Natural killer cell (primary cell): ENCODE measurements around the gene RRBP1. TPM values are rescaled to one million over a fixed set of nuclear protein-coding genes. Genes with fewer than 3 reads are reported as not detected.

ENCODE experiments used
- ATAC-seq, 3 donors: fragments of 150-1000 bp in 2 of 3; fragments of 200-7000 bp in 1 of 3; cut with Tn5 transposase; 1 replicate in 1 of 3; 2 replicates in 2 of 3; pipeline ENCODE4 v1.10.0; 2021; ENCODE audit warnings: mild to moderate bottlenecking in 2 of 3, moderate library complexity in 2 of 3
- DNase-seq, 2 donors: peaks; one replicate each; pipeline versions ENCODE4 v3.0.0 to v3.0.0-alpha.2; 2013 to 2021; ENCODE audit warnings: mixed read lengths in 1 of 2
- H3K27ac ChIP-seq: one replicate; pipeline ENCODE4 v1.5.1; 2013; ENCODE audit warnings: mild to moderate bottlenecking, low read length
- H3K27me3 ChIP-seq: one replicate; pipeline ENCODE4 v1.6.1; 2013; ENCODE audit warnings: low read length; ENCODE audit not compliant: control insufficient read depth, insufficient read depth
- H3K36me3 ChIP-seq: one replicate; pipeline ENCODE4 v1.6.1; 2013; ENCODE audit warnings: low read length; ENCODE audit not compliant: control insufficient read depth, insufficient read depth
- H3K4me1 ChIP-seq: one replicate; pipeline ENCODE4 v1.6.1; 2013; ENCODE audit warnings: low read length; ENCODE audit not compliant: control insufficient read depth, insufficient read depth
- H3K4me3 ChIP-seq: one replicate; pipeline ENCODE4 v1.5.1; 2013; ENCODE audit warnings: low read length
- H3K9me3 ChIP-seq: one replicate; pipeline ENCODE4 v1.6.1; 2013; ENCODE audit warnings: low read length; ENCODE audit not compliant: control insufficient read depth, insufficient read depth
- H3K27ac Mint-ChIP-seq, 2 donors: one replicate each; pipeline ENCODE4 v1.8.0; 2022; ENCODE audit warnings: mild to moderate bottlenecking in 2 of 2, mixed read lengths in 2 of 2, moderate library complexity in 1 of 2
- H3K27me3 Mint-ChIP-seq, 2 donors: one replicate each; pipeline ENCODE4 v1.8.0; 2022; ENCODE audit warnings: low read depth in 2 of 2, mixed read lengths in 2 of 2
- H3K36me3 Mint-ChIP-seq: one replicate; pipeline ENCODE4 v1.8.0; 2022; ENCODE audit warnings: mixed read lengths
- H3K4me1 Mint-ChIP-seq, 2 donors: one replicate each; pipeline ENCODE4 v1.8.0; 2022; ENCODE audit warnings: mixed read lengths in 2 of 2
- H3K4me3 Mint-ChIP-seq: one replicate; pipeline ENCODE4 v1.8.0; 2022; ENCODE audit warnings: mild to moderate bottlenecking, moderate library complexity, mixed read lengths
- H3K9me3 Mint-ChIP-seq, 2 donors: one replicate each; pipeline ENCODE4 v1.8.0; 2022; ENCODE audit warnings: mixed read lengths in 2 of 2
- WGBS: methylation state at CpG from one replicate; pipeline ENCODE4 v1.1.7; 2013; ENCODE audit warnings: missing lambda C conversion rate; ENCODE audit not compliant: insufficient coverage; 5-methylcytosine and 5-hydroxymethylcytosine counted together
- intact Hi-C: fragments of 100-400 bp; cut with micrococcal nuclease; formaldehyde crosslinking; loops from one replicate; pipeline ENCODE4 v1.14.2; 2022
- total RNA-seq, 4 donors: library from RNA; stranded (reverse); fragments of 120-200 nt in 1 of 4; gene quantifications; one replicate each; pipeline versions ENCODE4 v1.2.3 to v1.2.4, GENCODE V29; 2013 to 2022
- TF ChIP-seq, protein P1 (sequence below): fragments of 200-600 bp; IDR thresholded peaks from one replicate; pipeline ENCODE4 v1.8.0; 2022; ENCODE audit warnings: antibody characterized with exemption

Gene RRBP1
- total RNA-seq, 3 donors from 2014 or later (not counting 1 experiment from before 2014, with no cell fraction given): 88.3 to 95.4 (median 90.1) TPM

DNA sequence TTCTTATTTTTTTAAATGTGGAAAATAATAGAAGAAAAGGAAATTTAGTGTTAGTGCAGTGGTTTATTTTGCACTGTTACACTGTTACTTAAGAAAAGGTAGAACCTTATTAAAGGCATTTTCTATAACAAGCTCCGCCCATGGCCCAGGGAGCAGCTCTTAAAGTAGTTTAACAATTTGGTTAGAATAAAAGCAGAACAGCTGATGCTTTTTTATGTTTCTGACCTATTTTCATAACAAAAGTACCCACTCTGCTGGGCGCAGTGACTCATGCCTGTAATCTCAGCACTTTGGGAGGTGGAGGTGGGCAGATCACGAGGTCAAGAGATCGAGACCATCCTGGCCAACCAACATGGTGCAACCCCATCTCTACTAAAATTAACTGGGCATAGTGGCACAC, 79.5 kb downstream of the RRBP1 start:
- intact Hi-C loops: no loop called here

DNA sequence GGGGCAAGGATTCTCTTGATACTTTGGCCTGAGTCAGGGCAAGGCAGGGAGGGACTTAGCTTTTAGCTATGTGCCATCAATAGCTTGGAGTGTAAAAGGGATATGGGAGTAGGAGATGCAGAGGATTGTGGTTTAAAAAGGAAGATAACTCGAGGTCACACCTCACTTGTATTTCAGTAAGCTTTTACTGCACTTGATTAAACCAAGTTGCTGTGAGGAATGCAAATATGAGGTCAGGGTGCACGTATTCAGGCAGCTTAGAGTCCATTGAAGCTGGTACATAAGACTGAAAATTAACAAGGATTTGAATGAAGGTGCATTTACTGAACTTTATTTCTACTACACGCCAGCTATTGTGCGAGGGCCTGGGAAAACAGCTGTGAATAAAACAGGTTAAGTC, 80.1 kb downstream of the RRBP1 start:
- H3K4me3 Mint-ChIP-seq: peak overlapping the region; percentile 47
- H3K4me1 Mint-ChIP-seq: peaks cover 16 to 31% of the 10 kb centered on the region in 2 donors
- no peak for ATAC-seq
- no peaks in the 10 kb centered on the region for H3K9me3 ChIP-seq
- H3K4me3 ChIP-seq: no peak overlapping the region
- no peaks in the 10 kb centered on the region for H3K4me1 ChIP-seq
- TF ChIP-seq, protein P1, sequence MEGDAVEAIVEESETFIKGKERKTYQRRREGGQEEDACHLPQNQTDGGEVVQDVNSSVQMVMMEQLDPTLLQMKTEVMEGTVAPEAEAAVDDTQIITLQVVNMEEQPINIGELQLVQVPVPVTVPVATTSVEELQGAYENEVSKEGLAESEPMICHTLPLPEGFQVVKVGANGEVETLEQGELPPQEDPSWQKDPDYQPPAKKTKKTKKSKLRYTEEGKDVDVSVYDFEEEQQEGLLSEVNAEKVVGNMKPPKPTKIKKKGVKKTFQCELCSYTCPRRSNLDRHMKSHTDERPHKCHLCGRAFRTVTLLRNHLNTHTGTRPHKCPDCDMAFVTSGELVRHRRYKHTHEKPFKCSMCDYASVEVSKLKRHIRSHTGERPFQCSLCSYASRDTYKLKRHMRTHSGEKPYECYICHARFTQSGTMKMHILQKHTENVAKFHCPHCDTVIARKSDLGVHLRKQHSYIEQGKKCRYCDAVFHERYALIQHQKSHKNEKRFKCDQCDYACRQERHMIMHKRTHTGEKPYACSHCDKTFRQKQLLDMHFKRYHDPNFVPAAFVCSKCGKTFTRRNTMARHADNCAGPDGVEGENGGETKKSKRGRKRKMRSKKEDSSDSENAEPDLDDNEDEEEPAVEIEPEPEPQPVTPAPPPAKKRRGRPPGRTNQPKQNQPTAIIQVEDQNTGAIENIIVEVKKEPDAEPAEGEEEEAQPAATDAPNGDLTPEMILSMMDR: no peak
- H3K9me3 Mint-ChIP-seq: no peaks in the 10 kb centered on the region
- no peaks in the 10 kb centered on the region for H3K36me3 ChIP-seq
- no peak overlapping the region for H3K27ac ChIP-seq
- peaks cover 9% of the 10 kb centered on the region for H3K36me3 Mint-ChIP-seq
- H3K27me3 ChIP-seq: no peaks in the 10 kb centered on the region
- no peaks in the 10 kb centered on the region for H3K27me3 Mint-ChIP-seq
- DNase-seq: no peak
- peak overlapping the region in 1 of 2 donors; percentile 69 for H3K27ac Mint-ChIP-seq
- intact Hi-C loops: no loop called here
- 50% methylated on average over 4 of the region's 4 CpGs for WGBS

More for the DNA sequence above, 79.5 kb downstream of the RRBP1 start:
- no peaks in the 10 kb centered on the region for H3K9me3 ChIP-seq
- H3K4me1 ChIP-seq: no peaks in the 10 kb centered on the region
- no peaks in the 10 kb centered on the region for H3K9me3 Mint-ChIP-seq
- no peaks in the 10 kb centered on the region for H3K27me3 ChIP-seq
- WGBS: 97% methylated on average over 3 of the region's 4 CpGs
- H3K4me1 Mint-ChIP-seq: peaks cover 11 to 26% of the 10 kb centered on the region in 2 donors
- H3K4me3 ChIP-seq: no peak overlapping the region
- ATAC-seq: no peak
- DNase-seq: no peak
- no peak overlapping the region for H3K27ac Mint-ChIP-seq
- no peaks in the 10 kb centered on the region for H3K36me3 ChIP-seq
- peaks cover 9% of the 10 kb centered on the region for H3K36me3 Mint-ChIP-seq
- TF ChIP-seq, protein P1: no peak
- no peak overlapping the region for H3K4me3 Mint-ChIP-seq
- H3K27ac ChIP-seq: no peak overlapping the region
- H3K27me3 Mint-ChIP-seq: no peaks in the 10 kb centered on the region

DNA sequence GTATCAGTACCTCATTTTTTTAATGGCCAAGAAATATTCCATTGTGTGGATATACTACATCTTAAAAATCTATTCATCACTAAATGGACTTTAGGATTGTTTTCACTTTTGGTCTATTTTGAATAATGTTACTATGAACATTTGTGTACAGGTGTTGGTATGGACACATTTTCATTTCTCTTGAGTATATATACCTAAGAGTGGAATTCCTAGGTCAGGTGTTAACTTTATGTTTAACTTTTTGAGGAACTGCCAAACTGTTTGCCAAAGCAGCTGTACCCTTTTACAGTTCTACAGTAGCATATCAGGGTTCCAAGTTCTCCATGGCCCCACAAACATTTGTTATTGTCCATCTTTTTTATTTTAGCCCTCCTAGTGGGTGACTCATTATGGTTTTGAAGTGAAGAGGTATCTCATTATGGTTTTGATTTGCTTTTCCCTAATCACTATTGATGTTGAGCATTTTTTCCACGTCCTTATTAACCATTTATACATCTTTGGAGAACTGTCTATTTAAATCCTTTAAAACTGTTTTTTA, 84.0 kb downstream of the RRBP1 start:
- Mint-ChIP-seq H3K36me3 (no peaks in the 10 kb centered on the region), H3K4me1 (peaks cover 48 to 59% of the 10 kb centered on the region in 2 donors)

More for the DNA sequence above, 84.0 kb downstream of the RRBP1 start:
- TF ChIP-seq, protein P1: no peak
- ATAC-seq (no peak), DNase-seq (no peak)
- Histone ChIP-seq H3K36me3 (no peaks in the 10 kb centered on the region), H3K4me1 (no peaks in the 10 kb centered on the region), H3K27ac (no peak overlapping the region), H3K9me3 (no peaks in the 10 kb centered on the region), H3K27me3 (no peaks in the 10 kb centered on the region), H3K4me3 (no peak overlapping the region)
- no peak overlapping the region for H3K27ac Mint-ChIP-seq
- no peak overlapping the region for H3K4me3 Mint-ChIP-seq
- no peaks in the 10 kb centered on the region for H3K9me3 Mint-ChIP-seq
- no peaks in the 10 kb centered on the region for H3K27me3 Mint-ChIP-seq
- no CpG with 5 or more reads among the region's 1 CpG for WGBS
- intact Hi-C loops: no loop called here
